Measurements from ENCODE around the gene RXRA. TPM values are rescaled to one million over a fixed set of nuclear protein-coding genes. Genes with fewer than 3 reads are reported as not detected.

Gene RXRA
- total RNA-seq, 4 donors from 2014 or later: 27.3 to 70.5 (median 58.6) TPM

DNA sequence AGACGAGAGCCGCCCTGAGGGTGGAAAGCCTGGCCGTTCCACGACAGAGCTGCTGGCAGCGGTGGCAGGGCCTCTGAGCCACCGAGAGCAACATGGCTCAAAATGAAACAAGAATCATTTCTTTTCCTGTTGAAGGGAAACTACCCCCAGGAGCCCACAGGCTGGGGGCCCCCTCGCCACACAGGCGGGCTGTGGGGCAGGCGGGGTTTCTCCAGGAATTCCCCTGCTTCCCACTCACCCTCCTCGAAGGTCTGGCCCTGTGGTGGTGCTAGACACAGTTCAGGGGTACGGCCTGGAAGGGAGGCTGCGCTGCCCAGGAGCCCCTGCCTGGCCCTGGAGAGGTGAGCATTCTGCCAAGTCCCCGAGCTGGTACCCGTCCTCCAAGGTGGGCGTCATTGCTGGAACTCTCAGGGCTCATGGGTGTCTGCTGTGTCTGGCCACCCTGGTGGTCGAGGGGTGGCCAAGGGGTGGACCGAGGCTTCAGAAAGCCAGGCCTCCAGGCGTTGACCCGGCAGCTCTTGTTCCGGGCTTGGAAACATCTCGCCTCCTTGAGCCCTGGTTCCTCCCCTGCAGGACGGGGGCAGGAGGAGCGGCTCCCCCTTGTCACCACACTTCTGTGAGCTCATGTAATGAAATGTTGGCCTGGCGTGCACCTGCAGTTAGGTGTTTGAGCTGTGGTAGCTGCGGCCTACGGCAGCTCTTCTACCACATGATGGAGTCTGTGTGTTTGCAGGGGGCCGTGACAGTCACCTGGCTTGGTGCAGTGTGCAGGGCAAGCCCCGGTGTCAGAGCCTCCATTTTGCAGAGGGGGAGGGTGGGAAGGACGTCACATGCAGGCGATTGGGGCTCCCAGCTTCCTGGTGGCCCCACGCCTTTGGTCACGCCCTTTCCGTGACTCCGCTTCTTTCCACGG, 65.3 kb downstream of the RXRA start:
- 65% methylated on average over 22 of the region's 35 CpGs; no CpG with 5 or more reads in 1 of the 2 donors for WGBS, 2 donors (ENCODE audit: low coverage in 1 of 2)
- Histone ChIP-seq H3K4me3 (no peak overlapping the region), H3K4me1 (peaks cover 29 to 83% (median 46%) of the 10 kb centered on the region in 4 donors), H3K27ac (peak overlapping the region; percentile 23 to 38 (median 29)), H3K9me3 (no peaks in the 10 kb centered on the region), H3K36me3 (no peaks in the 10 kb centered on the region), H3K27me3 (no peaks in the 10 kb centered on the region)
- DNase-seq: peak; percentile 54
- intact Hi-C loops (cut with DNase I; ENCODE audit: low total_unique reads) (no loop called here), in situ Hi-C loops (cut with MboI; ENCODE audit: low pct_ligation_motif_present in 1 of 4, low pct_unique_long_range_greater_than_20kb in 1 of 4, low sequenced_read_pairs in 3 of 4) (no loop called here)
- TF ChIP-seq EP300 (IDR thresholded peaks at IDR 0.05; ENCODE audit: low read depth) (no peak), POLR2AphosphoS5 (IDR thresholded peaks at IDR 0.05) (no peak), POLR2A (IDR thresholded peaks at IDR 0.05) (no peak)
- TF ChIP-seq, protein P1, sequence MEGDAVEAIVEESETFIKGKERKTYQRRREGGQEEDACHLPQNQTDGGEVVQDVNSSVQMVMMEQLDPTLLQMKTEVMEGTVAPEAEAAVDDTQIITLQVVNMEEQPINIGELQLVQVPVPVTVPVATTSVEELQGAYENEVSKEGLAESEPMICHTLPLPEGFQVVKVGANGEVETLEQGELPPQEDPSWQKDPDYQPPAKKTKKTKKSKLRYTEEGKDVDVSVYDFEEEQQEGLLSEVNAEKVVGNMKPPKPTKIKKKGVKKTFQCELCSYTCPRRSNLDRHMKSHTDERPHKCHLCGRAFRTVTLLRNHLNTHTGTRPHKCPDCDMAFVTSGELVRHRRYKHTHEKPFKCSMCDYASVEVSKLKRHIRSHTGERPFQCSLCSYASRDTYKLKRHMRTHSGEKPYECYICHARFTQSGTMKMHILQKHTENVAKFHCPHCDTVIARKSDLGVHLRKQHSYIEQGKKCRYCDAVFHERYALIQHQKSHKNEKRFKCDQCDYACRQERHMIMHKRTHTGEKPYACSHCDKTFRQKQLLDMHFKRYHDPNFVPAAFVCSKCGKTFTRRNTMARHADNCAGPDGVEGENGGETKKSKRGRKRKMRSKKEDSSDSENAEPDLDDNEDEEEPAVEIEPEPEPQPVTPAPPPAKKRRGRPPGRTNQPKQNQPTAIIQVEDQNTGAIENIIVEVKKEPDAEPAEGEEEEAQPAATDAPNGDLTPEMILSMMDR (IDR thresholded peaks at IDR 0.05): no peak

DNA sequence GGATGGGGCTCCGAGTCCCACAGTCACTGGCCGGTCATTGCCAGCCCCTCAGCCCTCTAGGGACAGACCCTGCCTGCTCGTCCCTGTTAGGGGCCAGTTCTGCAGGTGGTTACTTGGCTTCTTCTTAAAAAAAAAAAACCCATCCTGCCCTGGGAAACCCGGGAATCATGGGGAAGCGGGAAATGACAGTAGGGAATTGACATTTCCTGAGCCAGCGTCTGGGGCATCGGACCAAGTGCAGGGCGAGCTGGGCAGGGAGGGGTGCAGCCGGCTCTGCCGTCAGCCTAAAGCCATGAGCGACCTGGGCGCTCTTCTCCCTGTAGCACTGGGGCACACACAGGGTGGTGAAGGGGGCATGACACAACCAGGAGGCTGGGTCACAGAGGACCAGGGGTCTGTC, 66.6 kb downstream of the RXRA start:
- Histone ChIP-seq H3K4me3 (no peak overlapping the region), H3K9me3 (no peaks in the 10 kb centered on the region), H3K27me3 (no peaks in the 10 kb centered on the region), H3K4me1 (peaks cover 17 to 75% (median 33%) of the 10 kb centered on the region in 4 donors), H3K27ac (no peak overlapping the region), H3K36me3 (no peaks in the 10 kb centered on the region)
- DNase-seq: no peak
- 84% methylated on average over 12 of the region's 12 CpGs; no CpG with 5 or more reads in 1 of the 2 donors for WGBS, 2 donors (ENCODE audit: low coverage in 1 of 2)
- intact Hi-C loops (cut with DNase I; ENCODE audit: low total_unique reads): no loop called here
- in situ Hi-C loops (cut with MboI; ENCODE audit: low pct_ligation_motif_present in 1 of 4, low pct_unique_long_range_greater_than_20kb in 1 of 4, low sequenced_read_pairs in 3 of 4): no loop called here
- TF ChIP-seq EP300 (IDR thresholded peaks at IDR 0.05; ENCODE audit: low read depth) (no peak), POLR2A (IDR thresholded peaks at IDR 0.05) (no peak)

DNA sequence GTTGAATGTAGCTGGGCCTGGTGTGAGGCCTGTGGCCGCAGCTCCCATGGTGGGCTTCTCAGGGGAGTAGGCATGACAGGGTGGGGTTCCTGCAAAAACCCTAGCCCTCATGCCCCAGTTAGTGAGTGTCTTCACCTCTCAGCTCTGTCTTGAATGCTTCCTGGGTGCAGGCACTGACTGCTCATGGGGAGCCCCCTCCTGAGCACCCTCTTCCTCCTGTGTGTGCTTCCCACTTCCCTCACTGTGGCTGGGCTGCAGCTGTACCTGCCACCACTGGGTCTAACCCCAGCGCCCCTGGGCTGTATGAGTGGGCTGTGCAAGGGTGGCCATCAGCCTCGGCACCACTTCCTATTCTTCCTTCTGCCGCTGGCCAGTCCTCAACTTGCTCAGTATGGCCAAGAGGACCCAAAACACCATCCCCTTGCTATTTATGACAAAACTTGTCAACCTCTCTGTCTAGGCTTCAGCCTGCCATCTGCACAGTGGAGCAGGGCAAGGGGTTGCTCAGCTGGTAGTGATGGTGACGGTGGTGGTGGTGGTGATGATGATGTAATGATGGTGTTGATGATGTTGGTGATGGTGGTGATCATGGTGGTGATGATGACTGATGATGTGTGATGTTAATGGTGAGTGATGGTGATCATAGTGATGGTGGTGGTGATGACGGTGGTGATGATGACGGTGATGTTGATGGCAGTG, 67.5 kb downstream of the RXRA start:
- WGBS, 2 donors (ENCODE audit: low coverage in 1 of 2): 91% methylated on average over 7 of the region's 7 CpGs; no CpG with 5 or more reads in 1 of the 2 donors
- Histone ChIP-seq H3K4me3 (no peak overlapping the region), H3K36me3 (no peaks in the 10 kb centered on the region), H3K9me3 (no peaks in the 10 kb centered on the region), H3K27me3 (no peaks in the 10 kb centered on the region), H3K4me1 (peaks cover 12 to 68% (median 30%) of the 10 kb centered on the region in 4 donors), H3K27ac (no peak overlapping the region)
- TF ChIP-seq, protein P1 (IDR thresholded peaks at IDR 0.05): no peak
- TF ChIP-seq POLR2A (IDR thresholded peaks at IDR 0.05) (no peak), POLR2AphosphoS5 (IDR thresholded peaks at IDR 0.05) (no peak)
- no peak for DNase-seq
- in situ Hi-C loops (cut with MboI; ENCODE audit: low pct_ligation_motif_present in 1 of 4, low pct_unique_long_range_greater_than_20kb in 1 of 4, low sequenced_read_pairs in 3 of 4) (no loop called here), intact Hi-C loops (cut with DNase I; ENCODE audit: low total_unique reads) (no loop called here)

DNA sequence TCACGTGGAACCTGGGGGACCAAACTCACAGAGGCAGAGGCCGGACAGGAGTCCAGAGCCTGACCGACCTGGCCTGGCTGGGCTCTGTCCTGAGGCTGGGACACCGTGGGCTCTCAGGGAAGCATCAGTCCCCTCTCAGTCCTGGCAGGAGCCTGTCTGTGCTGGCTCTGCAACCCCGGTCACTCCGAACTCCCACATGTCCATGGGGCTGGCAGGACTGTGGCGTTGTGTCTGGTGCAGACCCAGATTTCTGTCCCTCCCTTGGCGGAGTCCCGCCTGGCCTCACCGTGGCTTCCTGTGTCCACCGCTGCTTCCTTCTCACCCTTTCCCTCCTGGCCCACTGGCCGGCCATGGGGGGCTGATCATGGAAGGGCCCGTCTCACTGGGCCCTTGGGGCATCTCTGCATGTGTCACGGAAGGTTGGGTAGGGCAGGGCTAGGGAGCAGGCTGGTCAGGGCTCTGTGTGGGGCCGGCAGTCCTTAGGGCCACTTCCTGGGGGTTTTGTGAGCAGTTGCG, 68.8 kb downstream of the RXRA start:
- peaks cover 12 to 57% (median 29%) of the 10 kb centered on the region in 4 donors for H3K4me1 ChIP-seq
- H3K4me3 ChIP-seq: no peak overlapping the region
- in situ Hi-C loops (cut with MboI; ENCODE audit: low pct_ligation_motif_present in 1 of 4, low pct_unique_long_range_greater_than_20kb in 1 of 4, low sequenced_read_pairs in 3 of 4): no loop called here
- intact Hi-C loops (cut with DNase I; ENCODE audit: low total_unique reads): no loop called here
- H3K36me3 ChIP-seq: no peaks in the 10 kb centered on the region
- no peak overlapping the region for H3K27ac ChIP-seq
- no peak for DNase-seq
- no peaks in the 10 kb centered on the region for H3K27me3 ChIP-seq
- 84% methylated on average over 16 of the region's 16 CpGs; no CpG with 5 or more reads in 1 of the 2 donors for WGBS, 2 donors (ENCODE audit: low coverage in 1 of 2)
- TF ChIP-seq EP300 (IDR thresholded peaks at IDR 0.05; ENCODE audit: low read depth) (no peak), POLR2AphosphoS5 (IDR thresholded peaks at IDR 0.05) (no peak), POLR2A (IDR thresholded peaks at IDR 0.05) (no peak)
- TF ChIP-seq, protein P1 (IDR thresholded peaks at IDR 0.05): no peak
- no peaks in the 10 kb centered on the region for H3K9me3 ChIP-seq

Data from transverse colon (tissue), 4 donors.